Spleen (tissue), 11 donors: Measurements from ENCODE around the gene H2AZ2. TPM values are rescaled to one million over a fixed set of nuclear protein-coding genes. Genes with fewer than 3 reads are reported as not detected.
A peak's percentile ranks its signal among the peaks of the same experiment; 100 is the strongest.

ENCODE experiments used
- DNase-seq: peaks from one replicate; pipeline ENCODE4 v3.0.0-alpha.2; 2020
- H3K27ac ChIP-seq, 8 donors: fragments of 200-600 bp; sonication (generic) in 7 of 8; 1 replicate in 4 of 8; 2 replicates in 4 of 8; pipeline versions ENCODE4 v1.5.0 to v1.8.0; 2016 to 2021; ENCODE audit warnings: inconsistent platforms in 4 of 8, mild to moderate bottlenecking in 4 of 8, moderate library complexity in 1 of 8
- H3K27me3 ChIP-seq, 7 donors: fragments of 200-600 bp; sonication (generic) in 6 of 7; replicated peaks in 1 of 7; 1 replicate in 4 of 7; 2 replicates in 3 of 7; pipeline versions ENCODE4 v1.5.0 to v1.8.0; 2016 to 2021; ENCODE audit warnings: inconsistent platforms in 3 of 7, mild to moderate bottlenecking in 1 of 7
- H3K36me3 ChIP-seq, 6 donors: fragments of 200-600 bp; sonication (generic) in 5 of 6; 1 replicate in 4 of 6; 2 replicates in 2 of 6; pipeline versions ENCODE4 v1.5.0 to v1.8.0; 2016 to 2021; ENCODE audit warnings: inconsistent platforms in 2 of 6
- H3K4me1 ChIP-seq, 6 donors: fragments of 200-600 bp; sonication (generic) in 5 of 6; 1 replicate in 3 of 6; 2 replicates in 3 of 6; pipeline versions ENCODE4 v1.5.0 to v1.8.0; 2016 to 2021; ENCODE audit warnings: inconsistent platforms in 3 of 6
- H3K4me3 ChIP-seq, 8 donors: fragments of 200-600 bp; sonication (generic) in 7 of 8; 1 replicate in 4 of 8; 2 replicates in 4 of 8; pipeline versions ENCODE4 v1.5.0 to v1.8.0; 2016 to 2021; ENCODE audit warnings: inconsistent platforms in 4 of 8, mild to moderate bottlenecking in 4 of 8, moderate library complexity in 2 of 8
- H3K9me3 ChIP-seq, 8 donors: fragments of 200-600 bp; sonication (generic) in 7 of 8; 1 replicate in 4 of 8; 2 replicates in 4 of 8; pipeline versions ENCODE4 v1.5.0 to v1.8.0; 2016 to 2021; ENCODE audit warnings: inconsistent platforms in 4 of 8
- POLR2A ChIP-seq, 3 donors: fragments of 450-650 bp; IDR thresholded peaks; one replicate each; pipeline ENCODE4 v1.5.1; 2017; ENCODE audit warnings: antibody characterized with exemption in 3 of 3, mild to moderate bottlenecking in 1 of 3
- POLR2AphosphoS5 ChIP-seq, 3 donors: sonication (generic); formaldehyde crosslinking; IDR thresholded peaks; one replicate each; pipeline ENCODE4 v1.5.1; 2017; ENCODE audit warnings: antibody characterized with exemption in 3 of 3
- WGBS, 5 donors: extraction: QIAGEN DNeasy Blood & Tissue Kit in 3 of 5; methylation state at CpG; one replicate each; pipeline versions ENCODE4 v1.1.5 to v1.1.7; 2013 to 2018; 5-methylcytosine and 5-hydroxymethylcytosine counted together
- intact Hi-C: fragments of 100-400 bp; cut with DNase I; formaldehyde crosslinking; loops from one replicate; pipeline ENCODE4 v1.15.0; 2023; ENCODE audit warnings: low total_unique reads
- polyA plus RNA-seq, 3 donors: library from polyadenylated mRNA; stranded (reverse); fragments of 200-250 nt; gene quantifications; one replicate each; pipeline ENCODE4 v1.2.1, GENCODE V29; 2013
- total RNA-seq, 7 donors: library from RNA; depleted of rRNA in 3 of 7; stranded (reverse); fragments of >200 nt in 3 of 7; fragmentation: NEBNext Ultra II Directional in 4 of 7; extraction: Animal tissue kit (Norgen Biotek cat#: 25700) in 4 of 7; gene quantifications; one replicate each; pipeline versions ENCODE4 v1.1.0 to v1.2.1, GENCODE V29; 2016 to 2021
- TF ChIP-seq, protein P1 (sequence below), 11 experiments: fragments of 200-600 bp in 7 of 11; fragments of 450-650 bp in 4 of 11; sonication (generic) in 4 of 11; IDR thresholded peaks in 8 of 11; conservative IDR thresholded peaks in 3 of 11; 1 replicate in 7 of 11; 2 replicates in 4 of 11; pipeline versions ENCODE4 v1.4.0 to v1.8.0; 2016 to 2021; ENCODE audit warnings: antibody characterized with exemption in 11 of 11, inconsistent platforms in 4 of 11, mild to moderate bottlenecking in 1 of 11
- donor health status: healthy with polysubstance abuse.
- donor health status: DM: no; HTN: no; CAD: no; lungs with moderate emphysema.
- donor health status: DM: no; HTN: no; CAD: no.
- donor health status: Bipolar disorder and iron deficiency.
- donor health status: healthy.
- donor health status: DM: no; HTN: no; CAD: no.
- donor health status: DM: yes; HTN: yes; CAD: no.

Gene H2AZ2
- total and polyA plus RNA-seq, 10 donors = 74.7 to 147 (median 113) TPM

DNA sequence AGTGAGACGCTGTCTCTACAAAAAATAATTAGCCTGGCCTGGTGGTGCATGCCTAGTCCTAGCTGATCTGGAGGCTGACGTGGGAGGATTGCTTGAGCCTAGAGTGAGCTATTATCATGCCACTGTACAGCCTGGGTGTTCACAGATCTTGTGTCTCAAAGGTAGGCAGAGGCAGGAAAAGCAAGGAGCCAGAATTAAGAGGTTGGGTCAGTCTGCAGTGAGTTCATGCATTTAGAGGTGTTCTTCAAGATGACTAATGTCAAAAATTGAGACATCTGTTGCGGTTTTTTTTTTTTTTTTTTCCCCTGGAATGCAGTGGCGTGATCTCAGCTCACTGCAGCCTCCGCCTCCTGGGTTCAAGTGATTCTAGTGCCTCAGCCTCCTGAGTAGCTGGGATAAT, 46.0 kb downstream of the H2AZ2 start:
- H3K36me3 ChIP-seq = peaks cover 0 to 73% (median 65%) of the 10 kb centered on the region in 6 donors
- 84 to 94% (median 92%) methylated on average over 5 of the region's 5 CpGs for WGBS, 5 donors
- intact Hi-C loops = no loop called here
- H3K9me3 ChIP-seq = no peaks in the 10 kb centered on the region
- TF ChIP-seq, protein P1, sequence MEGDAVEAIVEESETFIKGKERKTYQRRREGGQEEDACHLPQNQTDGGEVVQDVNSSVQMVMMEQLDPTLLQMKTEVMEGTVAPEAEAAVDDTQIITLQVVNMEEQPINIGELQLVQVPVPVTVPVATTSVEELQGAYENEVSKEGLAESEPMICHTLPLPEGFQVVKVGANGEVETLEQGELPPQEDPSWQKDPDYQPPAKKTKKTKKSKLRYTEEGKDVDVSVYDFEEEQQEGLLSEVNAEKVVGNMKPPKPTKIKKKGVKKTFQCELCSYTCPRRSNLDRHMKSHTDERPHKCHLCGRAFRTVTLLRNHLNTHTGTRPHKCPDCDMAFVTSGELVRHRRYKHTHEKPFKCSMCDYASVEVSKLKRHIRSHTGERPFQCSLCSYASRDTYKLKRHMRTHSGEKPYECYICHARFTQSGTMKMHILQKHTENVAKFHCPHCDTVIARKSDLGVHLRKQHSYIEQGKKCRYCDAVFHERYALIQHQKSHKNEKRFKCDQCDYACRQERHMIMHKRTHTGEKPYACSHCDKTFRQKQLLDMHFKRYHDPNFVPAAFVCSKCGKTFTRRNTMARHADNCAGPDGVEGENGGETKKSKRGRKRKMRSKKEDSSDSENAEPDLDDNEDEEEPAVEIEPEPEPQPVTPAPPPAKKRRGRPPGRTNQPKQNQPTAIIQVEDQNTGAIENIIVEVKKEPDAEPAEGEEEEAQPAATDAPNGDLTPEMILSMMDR (IDR thresholded peaks at IDR 0.05 in 8 of 11, conservative IDR thresholded peaks at IDR 0.05 in 3 of 11) = no peak
- TF ChIP-seq POLR2A (IDR thresholded peaks at IDR 0.05) = no peak
- TF ChIP-seq POLR2AphosphoS5 (IDR thresholded peaks at IDR 0.05) = peak in 1 of 3 donors; percentile 17
- no peak overlapping the region for H3K4me3 ChIP-seq
- no peak overlapping the region for H3K27ac ChIP-seq
- H3K27me3 ChIP-seq = no peaks in the 10 kb centered on the region
- DNase-seq = no peak
- peaks cover 15 to 38% (median 29%) of the 10 kb centered on the region in 6 donors for H3K4me1 ChIP-seq

DNA sequence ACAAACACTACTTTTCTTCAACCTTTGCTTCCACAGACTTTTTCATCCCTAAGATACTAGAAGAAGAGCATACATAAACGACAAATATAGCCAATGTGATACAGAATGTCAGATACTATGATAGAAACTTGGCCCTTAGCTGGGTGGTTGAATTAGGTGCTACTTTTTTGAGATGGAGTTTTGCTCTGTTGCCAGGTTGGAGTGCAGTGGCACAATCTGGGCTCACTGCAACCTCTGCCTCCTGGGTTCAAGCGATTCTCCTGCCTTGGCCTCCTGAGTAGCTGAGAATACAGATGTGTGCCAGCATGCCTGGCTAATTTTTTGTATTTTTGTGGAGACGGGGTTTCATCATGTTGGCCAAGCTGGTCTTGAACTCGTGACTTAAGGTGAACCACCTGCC, 47.9 kb downstream of the H2AZ2 start:
- no peak for DNase-seq
- intact Hi-C loops = loop anchor here (5.0 kb wide), 1 partner anchor 53 kb away; the partner anchor contains the start of gene ZMIZ2
- no peak overlapping the region for H3K4me3 ChIP-seq
- H3K27me3 ChIP-seq = no peaks in the 10 kb centered on the region
- peaks cover 0 to 66% (median 61%) of the 10 kb centered on the region in 6 donors for H3K36me3 ChIP-seq
- no peak overlapping the region for H3K27ac ChIP-seq
- peaks cover 22 to 50% (median 39%) of the 10 kb centered on the region in 6 donors for H3K4me1 ChIP-seq
- WGBS, 5 donors = 69 to 90% (median 80%) methylated on average over 4 of the region's 4 CpGs
- H3K9me3 ChIP-seq = no peaks in the 10 kb centered on the region
- TF ChIP-seq, protein P1 (IDR thresholded peaks at IDR 0.05 in 8 of 11, conservative IDR thresholded peaks at IDR 0.05 in 3 of 11) = no peak
- TF ChIP-seq POLR2A (IDR thresholded peaks at IDR 0.05) (no peak), POLR2AphosphoS5 (IDR thresholded peaks at IDR 0.05) (no peak)

DNA sequence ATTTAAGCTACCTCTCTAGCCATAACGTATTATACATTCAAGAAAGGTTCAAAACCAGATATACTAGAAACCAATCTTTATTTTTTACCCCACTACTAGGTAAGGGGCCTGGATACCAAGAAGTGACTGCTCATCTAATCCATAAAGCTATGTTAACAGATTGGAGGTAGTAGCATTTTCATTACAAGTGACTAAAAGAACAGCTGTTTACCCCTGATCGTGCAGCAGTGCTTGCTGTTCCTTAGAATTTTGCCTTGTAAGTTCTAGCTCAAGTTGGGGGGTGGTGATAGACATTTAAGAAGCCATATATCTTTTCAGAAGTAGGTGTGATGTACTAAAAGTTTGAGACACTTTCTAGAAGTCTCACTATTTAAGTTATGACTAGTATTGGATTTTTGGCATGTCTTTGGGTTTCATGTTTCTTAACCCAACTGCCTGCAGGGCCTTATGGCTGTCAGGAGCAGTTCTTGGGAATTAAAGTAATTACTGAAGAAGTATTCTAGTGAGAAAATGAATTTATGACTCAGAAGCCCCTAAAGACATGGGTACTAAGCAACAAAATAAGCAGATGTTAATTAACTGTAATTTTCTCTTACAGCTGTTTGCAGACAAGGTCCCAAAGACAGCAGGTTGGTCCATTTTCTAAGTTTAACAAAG, 49.1 kb downstream of the H2AZ2 start:
- Histone ChIP-seq H3K4me3 (peak overlapping the region in 6 of 8 donors; percentile 73 to 98 (median 90)), H3K9me3 (no peaks in the 10 kb centered on the region), H3K27ac (peak overlapping the region in 5 of 8 donors; percentile 97 to 100 (median 99)), H3K4me1 (peaks cover 22 to 51% (median 39%) of the 10 kb centered on the region in 6 donors), H3K36me3 (peaks cover 0 to 54% (median 50%) of the 10 kb centered on the region in 6 donors), H3K27me3 (no peaks in the 10 kb centered on the region)
- WGBS, 5 donors = 12 to 38% (median 21%) methylated on average over 2 of the region's 2 CpGs
- TF ChIP-seq, protein P1 (IDR thresholded peaks at IDR 0.05 in 8 of 11, conservative IDR thresholded peaks at IDR 0.05 in 3 of 11) = no peak
- TF ChIP-seq POLR2AphosphoS5 (IDR thresholded peaks at IDR 0.05) (no peak), POLR2A (IDR thresholded peaks at IDR 0.05) (no peak)
- intact Hi-C loops = loop anchor here (5.0 kb wide), 1 partner anchor 51 kb away; the partner anchor contains the start of gene ZMIZ2
- DNase-seq = no peak
